ENCODE results near the gene SENP8. TPM values are rescaled to one million over a fixed set of nuclear protein-coding genes. Genes with fewer than 3 reads are reported as not detected.

Gene SENP8
- total and polyA plus RNA-seq, 2 of the 4 experiments (the other 2 are of a cell fraction): 1.6 to 2.9 TPM

GRCh38 chr15:72141171-72142084 lies 23.2 kb downstream of the SENP8 start:
- dilution Hi-C loops (cut with HindIII; ENCODE audit: low sequenced_read_pairs, unreplicated experiment): no loop called here
- no peak for DNase-seq
- CTCF ChIA-PET: no interaction called here

More at GRCh38 chr15:72141171-72142084, 23.2 kb downstream of the SENP8 start:
- H2AFZ ChIP-seq (replicated peaks; ENCODE audit: low read length, poor library complexity): no peak overlapping the region
- POLR2A ChIA-PET (ENCODE audit: unreplicated experiment): no interaction called here
- no peak overlapping the region for H3K9ac ChIP-seq (ENCODE audit: low read depth, low read length)
- H3K9me1 ChIP-seq (ENCODE audit: insufficient read depth, low read length): no peaks in the 10 kb centered on the region
- no peak overlapping the region for H2AK9ac ChIP-seq (replicated peaks; ENCODE audit: low read depth, low read length, poor library complexity)
- no peak overlapping the region for H2BK15ac ChIP-seq (ENCODE audit: low read depth, low read length)
- no peak overlapping the region for H2AK5ac ChIP-seq (ENCODE audit: low read depth, low read length)
- no peak overlapping the region for H3K4me3 ChIP-seq (ENCODE audit: insufficient read depth, low read depth, low read length)
- H3K18ac ChIP-seq (ENCODE audit: low read depth, low read length): no peak overlapping the region
- no peak for ATAC-seq (ENCODE audit: low read depth)
- no peak overlapping the region for H3K4me2 ChIP-seq (ENCODE audit: low read depth, low read length)
- no peak overlapping the region for H2BK20ac ChIP-seq (ENCODE audit: low read depth, low read length)
- H3K4ac ChIP-seq (ENCODE audit: low read depth, low read length): no peak overlapping the region
- no peak overlapping the region for H3K27ac ChIP-seq (ENCODE audit: insufficient read depth, low read length)
- 83% methylated on average over 1 of the region's 4 CpGs; no CpG with 5 or more reads in 1 of the 2 experiments for WGBS, 2 experiments (ENCODE audit: extremely low coverage in 2 of 2, insufficient read length in 1 of 2)
- H4K5ac ChIP-seq (ENCODE audit: low read depth, low read length): no peak overlapping the region
- H3K23ac ChIP-seq (ENCODE audit: low read depth, low read length): no peak overlapping the region
- H3K36me3 ChIP-seq (ENCODE audit: control insufficient read depth, insufficient read depth, low read length): 0 out of 2 replicates have a peak, but pooled peaks cover 4% of the 10 kb centered on the region
- no peaks in the 10 kb centered on the region for H3K9me3 ChIP-seq (ENCODE audit: control insufficient read depth, insufficient read depth, low read length)
- H4K20me1 ChIP-seq (ENCODE audit: insufficient read depth, low read length): no peaks in the 10 kb centered on the region
- TF ChIP-seq, protein P1, sequence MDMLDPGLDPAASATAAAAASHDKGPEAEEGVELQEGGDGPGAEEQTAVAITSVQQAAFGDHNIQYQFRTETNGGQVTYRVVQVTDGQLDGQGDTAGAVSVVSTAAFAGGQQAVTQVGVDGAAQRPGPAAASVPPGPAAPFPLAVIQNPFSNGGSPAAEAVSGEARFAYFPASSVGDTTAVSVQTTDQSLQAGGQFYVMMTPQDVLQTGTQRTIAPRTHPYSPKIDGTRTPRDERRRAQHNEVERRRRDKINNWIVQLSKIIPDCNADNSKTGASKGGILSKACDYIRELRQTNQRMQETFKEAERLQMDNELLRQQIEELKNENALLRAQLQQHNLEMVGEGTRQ (IDR thresholded peaks at IDR 0.05; ENCODE audit: low read depth, low read length): no peak
- TF ChIP-seq NFE2L2 (IDR thresholded peaks at IDR 0.05; ENCODE audit: low read depth, low read length): no peak
- no peak for TF ChIP-seq RFX5 (IDR thresholded peaks at IDR 0.05; ENCODE audit: low read depth, low read length)
- TSS peak; percentile 27 for BruUV-seq (replicated peaks)
- no peak overlapping the region for H3K14ac ChIP-seq (replicated peaks; ENCODE audit: low read depth, low read length)
- no peaks in the 10 kb centered on the region for H3K27me3 ChIP-seq (ENCODE audit: control insufficient read depth, insufficient read depth, low read length)
- no peak overlapping the region for H2BK120ac ChIP-seq (ENCODE audit: low read depth, low read length)
- no peaks in the 10 kb centered on the region for H3K79me1 ChIP-seq (ENCODE audit: low read depth in 1 of 2, low read length in 2 of 2)
- H4K8ac ChIP-seq (ENCODE audit: low read depth in 2 of 2, low read length in 2 of 2): no peak overlapping the region
- no peak overlapping the region for H3K56ac ChIP-seq (ENCODE audit: extremely low read depth, insufficient read depth, low read length)
- intact Hi-C loops (cut with micrococcal nuclease) (no loop called here), in situ Hi-C loops (cut with MboI; ENCODE audit: low sequenced_read_pairs) (no loop called here)
- H3K4me1 ChIP-seq (ENCODE audit: control insufficient read depth, insufficient read depth, low read length): peaks cover 2% of the 10 kb centered on the region
- H2BK5ac ChIP-seq (ENCODE audit: low read depth, low read length, poor library complexity, severe bottlenecking): no peak overlapping the region
- no peak overlapping the region for H4K91ac ChIP-seq (ENCODE audit: insufficient read depth, low read depth, low read length)

Data from IMR-90 (cell line).